ENCODE data around the gene OR52A5.

Gene OR52A5

GRCh38 chr11:5081405-5081804, 56.8 kb downstream of the OR52A5 start:
- no peak for TF ChIP-seq NFIC (IDR thresholded peaks at IDR 0.05)
- no peak for TF ChIP-seq EP300 (IDR thresholded peaks at IDR 0.05; ENCODE audit: borderline replicate concordance)
- TF ChIP-seq YY1 (IDR thresholded peaks at IDR 0.05; ENCODE audit: low read depth): no peak
- TF ChIP-seq RAD21 (IDR thresholded peaks at IDR 0.05; ENCODE audit: low read depth): no peak
- TF ChIP-seq CEBPB (IDR thresholded peaks at IDR 0.05): no peak
- TF ChIP-seq, protein P1, sequence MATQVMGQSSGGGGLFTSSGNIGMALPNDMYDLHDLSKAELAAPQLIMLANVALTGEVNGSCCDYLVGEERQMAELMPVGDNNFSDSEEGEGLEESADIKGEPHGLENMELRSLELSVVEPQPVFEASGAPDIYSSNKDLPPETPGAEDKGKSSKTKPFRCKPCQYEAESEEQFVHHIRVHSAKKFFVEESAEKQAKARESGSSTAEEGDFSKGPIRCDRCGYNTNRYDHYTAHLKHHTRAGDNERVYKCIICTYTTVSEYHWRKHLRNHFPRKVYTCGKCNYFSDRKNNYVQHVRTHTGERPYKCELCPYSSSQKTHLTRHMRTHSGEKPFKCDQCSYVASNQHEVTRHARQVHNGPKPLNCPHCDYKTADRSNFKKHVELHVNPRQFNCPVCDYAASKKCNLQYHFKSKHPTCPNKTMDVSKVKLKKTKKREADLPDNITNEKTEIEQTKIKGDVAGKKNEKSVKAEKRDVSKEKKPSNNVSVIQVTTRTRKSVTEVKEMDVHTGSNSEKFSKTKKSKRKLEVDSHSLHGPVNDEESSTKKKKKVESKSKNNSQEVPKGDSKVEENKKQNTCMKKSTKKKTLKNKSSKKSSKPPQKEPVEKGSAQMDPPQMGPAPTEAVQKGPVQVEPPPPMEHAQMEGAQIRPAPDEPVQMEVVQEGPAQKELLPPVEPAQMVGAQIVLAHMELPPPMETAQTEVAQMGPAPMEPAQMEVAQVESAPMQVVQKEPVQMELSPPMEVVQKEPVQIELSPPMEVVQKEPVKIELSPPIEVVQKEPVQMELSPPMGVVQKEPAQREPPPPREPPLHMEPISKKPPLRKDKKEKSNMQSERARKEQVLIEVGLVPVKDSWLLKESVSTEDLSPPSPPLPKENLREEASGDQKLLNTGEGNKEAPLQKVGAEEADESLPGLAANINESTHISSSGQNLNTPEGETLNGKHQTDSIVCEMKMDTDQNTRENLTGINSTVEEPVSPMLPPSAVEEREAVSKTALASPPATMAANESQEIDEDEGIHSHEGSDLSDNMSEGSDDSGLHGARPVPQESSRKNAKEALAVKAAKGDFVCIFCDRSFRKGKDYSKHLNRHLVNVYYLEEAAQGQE (IDR thresholded peaks at IDR 0.05; ENCODE audit: low read depth): no peak
- TF ChIP-seq CREB1 (IDR thresholded peaks at IDR 0.05; ENCODE audit: low read depth): no peak

All from Ishikawa (cell line).